ENCODE results near the gene RPL27.
A peak's percentile ranks its signal among the peaks of the same experiment; 100 is the strongest.

Gene RPL27

GRCh38 chr17:43014649-43015542, 16.7 kb downstream of the RPL27 start:
- POLR2A ChIA-PET (ENCODE audit: low non-redundant PET), result interaction anchor here (0.9 kb wide), 1 partner anchor 13 kb away, joined by 3 read pairs; no protein-coding TSS in a partner anchor
- peak overlapping the region; percentile 52 for H3K27ac ChIP-seq
- CTCF ChIA-PET, result interaction anchor here (0.6 kb wide), 2 partner anchors 160 to 1295 kb away, joined by 3 to 9 read pairs; no protein-coding TSS in a partner anchor
- DNase-seq (ENCODE audit: low spot score), result no peak
- TF ChIP-seq CTCF (conservative IDR thresholded peaks at IDR 0.05; ENCODE audit: low read depth), result no peak

GRCh38 chr17:43015579-43015978, 17.4 kb downstream of the RPL27 start:
- TF ChIP-seq CTCF (conservative IDR thresholded peaks at IDR 0.05; ENCODE audit: low read depth), result no peak
- CTCF ChIA-PET, result interaction anchor here (0.6 kb wide), 1 partner anchor 1295 kb away, joined by 3 read pairs; no protein-coding TSS in a partner anchor
- no peak for DNase-seq (ENCODE audit: low spot score)
- peak overlapping the region; percentile 52 for H3K27ac ChIP-seq
- POLR2A ChIA-PET (ENCODE audit: low non-redundant PET), result interaction anchor here (0.9 kb wide), 1 partner anchor 14 kb away, joined by 3 read pairs; no protein-coding TSS in a partner anchor

GRCh38 chr17:43016216-43016615, 18.0 kb downstream of the RPL27 start:
- peak overlapping the region; percentile 52 for H3K27ac ChIP-seq
- POLR2A ChIA-PET (ENCODE audit: low non-redundant PET), result no interaction called here

GRCh38 chr17:43018008-43018853, 20.0 kb downstream of the RPL27 start:
- CTCF ChIA-PET, result no interaction called here
- POLR2A ChIA-PET (ENCODE audit: low non-redundant PET), result no interaction called here
- TF ChIP-seq CTCF (conservative IDR thresholded peaks at IDR 0.05; ENCODE audit: low read depth), result no peak
- DNase-seq (ENCODE audit: low spot score), result no peak
- H3K27ac ChIP-seq, result peak overlapping the region; percentile 52

More at GRCh38 chr17:43016216-43016615, 18.0 kb downstream of the RPL27 start:
- no peak for TF ChIP-seq CTCF (conservative IDR thresholded peaks at IDR 0.05; ENCODE audit: low read depth)
- no peak for DNase-seq (ENCODE audit: low spot score)
- CTCF ChIA-PET, result no interaction called here

- ChIA-PET POLR2A (ENCODE audit: low non-redundant PET) (no interaction called here), CTCF (no interaction called here)
- no peak overlapping the region for H3K27ac ChIP-seq
- TF ChIP-seq CTCF (conservative IDR thresholded peaks at IDR 0.05; ENCODE audit: low read depth), result no peak
- no peak for DNase-seq (ENCODE audit: low spot score)
Measured at GRCh38 chr17:43018932-43019331, 20.7 kb downstream of the RPL27 start.

GRCh38 chr17:43019418-43019817, 21.2 kb downstream of the RPL27 start:
- H3K27ac ChIP-seq, result peak overlapping the region; percentile 91
- ChIA-PET CTCF (no interaction called here), POLR2A (ENCODE audit: low non-redundant PET) (no interaction called here)
- TF ChIP-seq CTCF (conservative IDR thresholded peaks at IDR 0.05; ENCODE audit: low read depth), result no peak
- no peak for DNase-seq (ENCODE audit: low spot score)
